ENCODE measurements around the gene DNAI1.

Gene DNAI1

GRCh38 chr9:34491596-34491995 is 33.0 kb downstream of the DNAI1 start:
- no peak for DNase-seq

DNA sequence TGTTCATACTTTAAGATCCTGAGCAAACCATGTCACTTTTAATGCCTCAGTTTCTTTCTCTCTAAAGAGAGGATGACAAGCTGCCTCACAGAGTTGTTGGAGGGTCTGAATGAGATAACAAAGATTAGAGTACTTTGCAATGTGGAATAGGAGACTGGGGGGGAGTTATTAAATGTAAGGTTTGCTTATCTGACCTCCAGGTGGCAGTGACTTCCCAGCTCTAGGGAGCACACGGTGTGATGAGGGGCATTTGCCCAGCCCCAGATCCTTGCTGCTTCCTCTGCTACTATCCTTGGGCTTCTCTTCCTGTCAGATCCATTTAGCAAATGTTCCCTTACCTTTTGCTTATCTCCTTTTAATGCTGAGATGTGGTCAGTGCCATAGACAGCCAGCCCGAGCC is 33.4 kb downstream of the DNAI1 start:
- DNase-seq: no peak

DNA sequence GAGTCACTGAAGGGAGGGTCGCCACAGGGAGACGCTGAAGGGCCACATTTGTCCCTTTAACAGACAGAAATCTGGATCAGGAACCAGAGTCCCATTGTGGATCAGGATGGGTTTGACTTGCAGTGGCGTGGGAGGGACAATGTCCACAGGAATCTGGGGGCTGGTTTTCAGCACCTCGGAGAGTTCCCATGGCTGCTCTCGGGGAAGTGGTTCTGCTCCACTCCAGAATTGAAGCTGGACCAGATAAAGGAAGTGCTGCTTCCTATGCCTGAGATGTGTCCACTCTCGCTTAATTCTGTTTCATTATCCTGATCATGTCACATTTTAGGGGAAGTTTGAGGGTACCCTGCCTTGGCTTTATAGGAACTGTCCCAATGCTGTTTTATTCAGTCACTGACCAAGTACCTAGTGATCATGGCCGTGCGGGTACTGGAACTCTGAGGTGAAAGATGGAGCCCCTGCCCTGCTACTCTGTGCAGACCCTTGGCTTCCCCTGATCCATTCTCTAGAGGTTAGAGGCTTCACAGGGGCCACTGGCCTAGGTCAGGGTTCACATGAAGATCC is 35.4 kb downstream of the DNAI1 start:
- no peak for DNase-seq

DNA sequence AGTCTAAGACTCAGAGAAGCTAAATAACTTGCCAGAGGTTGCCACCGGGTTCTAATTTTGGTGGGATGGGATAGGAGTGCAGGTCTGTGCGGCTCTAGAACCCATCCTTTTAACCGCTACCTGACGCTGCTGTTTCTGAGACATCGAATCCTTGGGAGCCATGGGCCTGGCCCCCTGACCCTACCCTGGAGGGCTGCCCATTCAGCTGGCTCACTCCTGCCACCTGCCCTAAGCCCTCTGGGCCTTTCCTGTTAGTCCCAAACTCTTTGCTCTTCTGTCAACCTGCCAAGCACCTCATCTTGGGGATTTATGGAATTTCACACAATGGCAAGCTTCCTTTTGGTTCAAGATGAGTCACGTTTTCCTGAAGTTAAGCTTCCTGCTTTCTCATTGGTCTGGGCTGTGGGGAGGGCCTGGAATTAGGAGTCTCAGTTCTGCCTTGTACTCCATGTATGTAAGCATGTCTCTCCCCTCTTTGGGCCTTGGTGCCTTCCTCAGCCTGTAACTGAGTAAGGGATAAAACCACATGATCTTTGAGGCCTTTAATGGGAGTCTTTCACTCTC is 37.6 kb downstream of the DNAI1 start:
- no peak for DNase-seq

- DNase-seq: no peak
Observed at GRCh38 chr9:34498553-34498952, 39.9 kb downstream of the DNAI1 start.

DNA sequence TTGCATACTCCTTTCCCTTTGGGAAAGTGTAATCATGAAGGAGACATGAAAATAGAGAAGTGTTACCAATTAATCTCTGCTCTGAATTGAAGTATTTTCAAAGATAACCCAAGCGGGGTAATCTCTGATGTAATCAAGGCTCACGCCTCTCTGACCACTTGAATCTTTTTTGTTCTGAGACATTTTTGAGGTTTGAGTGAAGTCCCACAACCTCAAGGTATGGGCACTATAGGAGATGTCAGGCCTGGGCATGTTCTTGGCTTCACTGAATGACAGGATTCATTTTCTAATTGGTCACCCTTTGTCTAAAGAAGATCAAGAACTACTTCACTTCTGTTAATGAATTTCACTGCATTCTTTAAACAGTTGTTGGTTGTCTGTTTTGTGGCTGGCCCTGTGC is 40.5 kb downstream of the DNAI1 start:
- DNase-seq: no peak

GRCh38 chr9:34500623-34501267 is 42.1 kb downstream of the DNAI1 start:
- peak; percentile 50 for DNase-seq

GRCh38 chr9:34501372-34501771 is 42.8 kb downstream of the DNAI1 start:
- no peak for DNase-seq

GRCh38 chr9:34501889-34502425 is 43.4 kb downstream of the DNAI1 start:
- no peak for DNase-seq

GRCh38 chr9:34502471-34502870 is 43.9 kb downstream of the DNAI1 start:
- no peak for DNase-seq

DNA sequence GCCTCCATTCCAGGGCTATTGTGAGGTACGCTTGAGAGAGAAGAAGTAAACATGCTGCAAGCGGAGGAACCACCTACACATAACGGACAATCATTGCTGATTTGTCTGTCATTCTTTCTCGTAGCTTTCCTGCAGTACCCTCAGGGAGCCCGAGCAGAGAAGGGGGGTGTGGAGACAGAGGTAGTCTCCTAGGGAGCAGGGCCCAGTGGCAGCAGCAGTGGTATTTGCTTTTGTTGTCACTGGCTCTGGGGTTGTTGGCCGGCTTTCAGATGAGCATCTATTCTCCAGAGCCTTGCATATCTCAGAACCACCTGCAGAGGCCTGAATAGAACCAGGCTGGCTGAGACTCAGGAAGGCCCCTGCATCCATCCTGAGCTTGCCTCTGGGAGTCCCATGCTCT is 44.3 kb downstream of the DNAI1 start:
- DNase-seq: no peak

- no peak for DNase-seq
Observed at GRCh38 chr9:34503406-34503805, 44.8 kb downstream of the DNAI1 start.

GRCh38 chr9:34505370-34506120 is 46.9 kb downstream of the DNAI1 start:
- DNase-seq: no peak

DNA sequence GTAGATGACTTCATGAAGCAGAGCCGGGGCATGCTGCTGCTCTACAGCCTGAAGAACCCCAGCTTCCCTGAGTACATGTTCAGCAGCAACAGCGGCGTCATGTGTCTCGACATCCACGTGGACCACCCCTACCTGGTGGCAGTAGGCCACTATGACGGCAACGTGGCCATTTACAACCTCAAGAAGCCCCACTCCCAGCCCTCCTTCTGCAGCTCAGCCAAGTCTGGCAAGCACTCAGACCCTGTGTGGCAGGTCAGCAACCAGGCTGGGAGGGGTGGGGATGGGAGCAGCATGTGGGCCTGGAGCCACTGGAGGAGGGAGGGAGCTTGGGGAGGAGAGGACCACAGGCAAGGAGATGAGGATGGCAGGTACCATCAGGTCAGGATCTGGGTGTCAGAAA is 48.0 kb downstream of the DNAI1 start:
- DNase-seq: no peak

GRCh38 chr9:34507556-34507955 is 49.0 kb downstream of the DNAI1 start:
- DNase-seq: no peak

GRCh38 chr9:34507966-34508365 is 49.4 kb downstream of the DNAI1 start:
- DNase-seq: no peak

- DNase-seq: no peak
Observed at GRCh38 chr9:34508463-34508862, 49.9 kb downstream of the DNAI1 start.

DNA sequence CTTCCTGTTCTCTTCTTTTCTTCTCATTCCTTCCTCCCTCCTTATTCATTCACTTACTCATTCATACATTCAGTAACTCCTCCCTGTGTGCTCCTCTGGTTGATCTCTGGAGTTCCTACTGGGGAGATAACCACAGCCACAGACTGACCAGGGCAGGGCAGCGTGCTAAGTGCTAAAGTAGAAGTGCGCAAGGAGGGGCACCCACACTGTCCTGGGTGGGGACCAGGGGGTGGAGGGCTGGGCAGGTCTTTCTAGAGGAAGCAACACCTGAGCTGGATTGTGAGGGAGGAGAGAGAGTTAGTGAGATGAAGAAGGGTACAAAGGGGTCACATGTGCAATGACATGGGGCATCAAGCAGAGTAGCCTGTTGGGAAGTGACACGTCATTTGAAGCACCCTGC is 50.3 kb downstream of the DNAI1 start:
- no peak for DNase-seq

DNA sequence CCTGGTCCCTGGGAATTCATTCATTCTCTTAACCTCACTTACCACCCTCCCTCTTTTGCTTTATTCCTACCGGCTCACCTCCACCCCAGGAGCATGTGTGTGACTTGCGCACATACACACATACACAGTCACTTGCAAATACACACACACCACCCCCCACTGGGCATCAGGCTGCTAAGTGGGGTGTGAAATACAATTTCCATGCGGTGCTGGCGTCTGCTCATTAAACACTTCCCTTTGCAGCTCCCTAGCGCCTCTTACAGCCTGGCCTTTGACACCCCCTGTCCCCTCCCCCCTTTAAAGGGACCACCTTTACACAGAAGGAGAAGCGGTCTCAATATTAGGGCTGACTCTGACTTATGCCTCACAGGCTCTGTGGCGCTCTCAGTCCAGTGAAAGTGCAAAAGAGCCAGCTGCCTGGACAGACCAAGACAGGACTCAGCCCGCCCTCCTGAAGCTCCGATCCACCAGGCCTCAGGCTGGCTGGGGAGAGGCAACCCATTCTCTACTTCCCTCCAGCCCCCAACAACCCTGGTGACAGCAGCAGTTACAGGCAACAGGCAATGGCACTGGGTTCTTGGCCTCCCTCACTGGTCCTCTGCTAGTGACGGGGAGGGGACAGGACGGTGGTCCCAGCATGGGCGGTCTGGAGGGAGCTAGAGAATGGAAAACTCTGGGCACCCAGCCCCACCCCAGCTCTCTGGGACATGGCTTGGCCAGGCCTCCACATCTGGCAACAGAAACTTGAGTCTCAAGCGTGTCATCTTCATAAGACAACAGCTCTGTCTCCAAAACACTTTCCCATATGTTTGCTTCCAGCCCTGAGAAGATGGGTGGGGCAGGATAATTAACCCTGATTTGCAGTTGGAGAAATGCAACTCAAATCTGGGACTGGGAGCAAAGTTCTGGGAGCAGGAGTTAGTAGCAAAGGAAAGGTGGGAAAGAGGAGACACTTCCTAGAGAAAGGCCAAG is 52.2 kb downstream of the DNAI1 start:
- no peak for DNase-seq

DNA sequence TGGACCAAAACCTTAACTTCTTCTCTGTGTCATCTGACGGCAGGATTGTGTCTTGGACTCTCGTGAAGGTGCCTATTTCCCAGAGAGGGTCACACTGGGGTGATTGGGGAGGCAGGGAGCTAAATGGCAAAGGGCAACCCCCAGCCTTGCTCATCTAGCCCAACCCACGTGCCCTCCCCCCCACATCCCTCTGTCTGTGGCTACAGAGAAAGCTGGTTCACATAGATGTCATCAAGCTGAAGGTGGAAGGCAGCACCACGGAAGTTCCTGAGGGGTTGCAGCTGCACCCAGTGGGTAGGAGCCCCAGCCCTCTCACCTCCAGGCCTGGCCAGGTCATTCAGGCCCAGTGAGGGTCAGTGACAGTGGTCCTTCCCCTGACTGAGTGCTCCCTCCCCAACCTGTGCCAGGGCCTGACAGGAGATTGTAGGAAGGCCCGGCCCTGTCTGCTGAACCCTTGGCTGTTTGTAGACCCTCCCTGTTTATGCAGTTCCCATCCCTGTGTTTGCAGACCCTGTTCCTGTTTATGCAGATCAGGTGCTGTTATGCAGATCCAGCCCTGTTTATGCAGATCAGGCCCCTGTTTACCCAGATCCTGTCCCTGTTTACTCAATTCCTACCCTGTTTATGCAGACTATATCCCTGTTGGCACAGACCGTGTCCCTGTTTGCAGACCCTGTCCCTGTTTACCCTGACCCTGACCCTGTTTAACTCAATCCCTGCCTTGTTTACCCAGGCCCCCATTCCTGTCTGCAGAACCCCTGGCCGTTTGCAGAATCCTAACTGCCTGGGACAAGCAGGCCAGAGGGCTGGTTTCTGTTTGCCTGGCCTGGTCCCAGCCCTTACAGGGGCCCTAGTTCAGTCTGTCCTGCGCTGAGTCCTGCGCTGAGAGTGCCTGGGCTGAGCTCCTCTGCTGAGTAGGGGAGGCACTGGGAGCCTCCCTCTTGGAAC is 53.8 kb downstream of the DNAI1 start:
- DNase-seq: no peak

GRCh38 chr9:34513567-34514214 is 55.1 kb downstream of the DNAI1 start:
- DNase-seq: no peak

Data from activated effector memory CD4-positive, alpha-beta T cell treated with Interleukin-2 at 50 U/mL for 16 hours (primary cell).